Small intestine (tissue), 7 donors: Measurements from ENCODE around the gene PACS1. TPM values are rescaled to one million over a fixed set of nuclear protein-coding genes. Genes with fewer than 3 reads are reported as not detected.

ENCODE experiments used
- DNase-seq, 2 donors: peaks; one replicate each; pipeline versions ENCODE4 v3.0.0 to v3.0.0-alpha.2; 2013
- FAIRE-seq: peaks from 2 replicates; lab custom pipeline; 2012; peaks lifted over from hg19 to GRCh38; lab: Jason Lieb, UNC
- H3K27ac ChIP-seq, 3 donors: one replicate each; pipeline ENCODE4 v1.5.1; 2013; ENCODE audit warnings: low read length in 2 of 3, mild to moderate bottlenecking in 2 of 3, control low read depth in 1 of 3, inconsistent platforms in 1 of 3, low read depth in 1 of 3, moderate library complexity in 1 of 3
- H3K27me3 ChIP-seq, 3 donors: one replicate each; pipeline ENCODE4 v1.6.1; 2013; ENCODE audit warnings: low read length in 3 of 3, inconsistent platforms in 1 of 3; ENCODE audit not compliant: control insufficient read depth in 3 of 3, insufficient read depth in 3 of 3
- H3K36me3 ChIP-seq, 3 donors: one replicate each; pipeline ENCODE4 v1.6.1; 2013; ENCODE audit warnings: low read length in 3 of 3, inconsistent platforms in 1 of 3, low read depth in 1 of 3, mild to moderate bottlenecking in 1 of 3, moderate library complexity in 1 of 3; ENCODE audit not compliant: control insufficient read depth in 3 of 3, insufficient read depth in 2 of 3
- H3K4me1 ChIP-seq, 3 donors: one replicate each; pipeline ENCODE4 v1.6.1; 2013; ENCODE audit warnings: low read length in 2 of 3, inconsistent platforms in 1 of 3, low read depth in 1 of 3, mild to moderate bottlenecking in 1 of 3, moderate library complexity in 1 of 3; ENCODE audit not compliant: control insufficient read depth in 3 of 3, insufficient read depth in 2 of 3
- H3K4me3 ChIP-seq, 3 donors: one replicate each; pipeline ENCODE4 v1.5.1; 2013; ENCODE audit warnings: low read length in 3 of 3, control low read depth in 1 of 3, inconsistent platforms in 1 of 3, low read depth in 1 of 3, mild to moderate bottlenecking in 1 of 3, moderate library complexity in 1 of 3
- H3K9me3 ChIP-seq, 2 donors: one replicate each; pipeline ENCODE4 v1.6.1; 2013; ENCODE audit warnings: low read depth in 1 of 2, low read length in 1 of 2; ENCODE audit not compliant: control insufficient read depth in 2 of 2, insufficient read depth in 1 of 2
- WGBS, 3 donors: extraction: QIAGEN DNeasy Blood & Tissue Kit; methylation state at CpG; one replicate each; pipeline ENCODE4 v1.1.7; 2013; 5-methylcytosine and 5-hydroxymethylcytosine counted together
- polyA plus RNA-seq, 4 donors: library from polyadenylated mRNA; stranded (reverse) in 3 of 4; unstranded in 1 of 4; fragments of 200-250 nt in 3 of 4; fragments of 120-200 nt in 1 of 4; gene quantifications; one replicate each; pipeline versions ENCODE4 v1.2.1 to v1.2.3, GENCODE V29; 2013
- donor health status: healthy with polysubstance abuse.
- donor health status: control.
- donor health status: control.
- donor health status: Bipolar disorder and iron deficiency.
- donor health status: healthy.

The PACS1 gene
- polyA plus RNA-seq, 4 donors = 4.0 to 22.9 (median 10.0) TPM

DNA sequence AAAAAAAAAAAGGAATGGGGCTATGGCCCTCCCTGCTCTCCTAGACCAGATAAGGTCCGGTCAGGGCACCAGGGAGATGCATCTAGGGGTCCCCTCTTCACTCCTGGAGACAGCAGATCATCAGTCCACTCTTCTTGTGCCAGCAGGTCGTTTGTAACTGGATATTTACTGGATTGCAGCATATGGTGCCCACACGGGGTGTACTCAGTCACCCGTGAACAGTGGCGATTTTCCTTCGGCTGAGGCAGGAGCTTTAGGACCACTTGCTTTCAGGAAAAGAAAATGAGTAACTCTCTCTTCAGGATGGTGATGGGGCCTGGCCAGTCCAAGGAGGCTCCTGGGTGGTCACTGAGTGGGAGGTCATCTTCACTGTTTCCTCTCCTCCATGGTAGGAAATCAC, 160.1 kb downstream of the PACS1 start:
- no peak for FAIRE-seq
- H3K27me3 ChIP-seq = no peaks in the 10 kb centered on the region
- no peak overlapping the region for H3K27ac ChIP-seq
- no peaks in the 10 kb centered on the region for H3K9me3 ChIP-seq
- 83 to 93% (median 87%) methylated on average over 6 of the region's 6 CpGs for WGBS, 3 donors
- DNase-seq = no peak
- H3K4me3 ChIP-seq = no peak overlapping the region
- H3K4me1 ChIP-seq = no peaks in the 10 kb centered on the region
- H3K36me3 ChIP-seq = peaks cover 0 to 68% (median 0%) of the 10 kb centered on the region in 3 donors

DNA sequence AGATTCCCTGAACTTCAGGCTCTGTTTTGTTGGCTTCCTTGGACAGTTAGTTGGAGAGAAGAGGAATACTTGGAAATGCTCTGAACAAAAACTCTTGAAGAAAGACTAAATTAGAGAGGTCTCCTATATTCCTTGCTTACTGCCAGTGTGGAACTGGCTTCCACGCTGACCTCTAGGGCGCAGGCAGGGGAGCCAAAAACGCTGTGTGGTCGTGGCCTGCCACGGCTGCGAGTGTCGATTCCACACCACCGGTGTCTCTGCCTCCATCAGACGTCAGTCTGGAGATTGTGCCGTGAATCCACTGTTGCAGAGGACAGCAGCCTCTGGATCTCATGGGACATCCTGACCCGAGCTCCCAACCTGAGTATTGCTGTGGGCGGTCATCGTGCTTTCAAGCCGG, 160.9 kb downstream of the PACS1 start:
- H3K4me3 ChIP-seq = no peak overlapping the region
- FAIRE-seq (no peak), DNase-seq (no peak)
- 94 to 96% (median 95%) methylated on average over 14 of the region's 14 CpGs for WGBS, 3 donors
- H3K4me1 ChIP-seq = no peaks in the 10 kb centered on the region
- H3K9me3 ChIP-seq = no peaks in the 10 kb centered on the region
- H3K36me3 ChIP-seq = peaks cover 0 to 76% (median 1%) of the 10 kb centered on the region in 3 donors
- H3K27ac ChIP-seq = no peak overlapping the region
- H3K27me3 ChIP-seq = no peaks in the 10 kb centered on the region

DNA sequence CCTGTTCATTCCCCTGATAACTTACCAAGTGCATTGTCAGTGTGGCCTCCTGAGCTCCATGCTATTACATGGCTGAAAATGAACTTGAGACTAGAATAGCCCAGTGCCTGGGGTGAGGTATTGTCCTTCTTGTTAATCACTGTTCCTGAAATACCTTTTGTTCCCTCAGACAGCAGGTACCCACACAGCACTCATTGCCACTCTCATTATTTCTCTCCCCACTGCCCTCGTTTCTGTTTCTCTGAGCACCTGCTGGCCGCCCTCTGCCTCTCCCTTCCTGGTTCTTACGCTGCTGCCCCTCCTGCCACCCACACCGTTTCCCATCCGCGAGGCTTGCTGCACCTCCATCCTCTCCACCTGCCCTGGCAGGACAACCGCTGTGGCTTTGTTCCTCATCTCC, 161.5 kb downstream of the PACS1 start:
- FAIRE-seq (no peak), DNase-seq (no peak)
- no peaks in the 10 kb centered on the region for H3K4me1 ChIP-seq
- peaks cover 0 to 82% (median 2%) of the 10 kb centered on the region in 3 donors for H3K36me3 ChIP-seq
- no peaks in the 10 kb centered on the region for H3K9me3 ChIP-seq
- H3K4me3 ChIP-seq = no peak overlapping the region
- H3K27ac ChIP-seq = no peak overlapping the region
- WGBS, 3 donors = 84 to 85% (median 84%) methylated on average over 7 of the region's 7 CpGs
- H3K27me3 ChIP-seq = no peaks in the 10 kb centered on the region

DNA sequence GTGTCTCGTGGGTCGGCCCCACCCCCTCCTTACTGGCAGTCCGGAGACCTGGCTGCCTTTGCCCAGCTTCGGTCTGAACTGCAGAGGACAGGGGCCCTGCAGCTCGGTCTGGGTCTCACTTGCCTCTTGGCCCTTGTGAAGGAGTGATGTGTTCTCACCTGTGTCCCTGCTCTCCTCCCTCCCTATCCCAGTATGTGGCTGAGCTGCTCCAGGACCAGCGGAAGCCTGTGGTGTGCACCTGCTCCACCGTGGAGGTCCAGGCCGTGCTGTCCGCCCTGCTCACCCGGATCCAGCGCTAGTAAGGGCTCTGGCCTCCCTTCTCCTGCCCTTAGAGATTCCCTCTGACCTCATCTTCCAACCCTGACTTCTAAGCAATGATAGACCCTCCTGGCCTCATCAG, 162.7 kb downstream of the PACS1 start:
- H3K27me3 ChIP-seq = no peaks in the 10 kb centered on the region
- DNase-seq (no peak), FAIRE-seq (no peak)
- 90 to 95% (median 91%) methylated on average over 11 of the region's 11 CpGs for WGBS, 3 donors
- H3K9me3 ChIP-seq = no peaks in the 10 kb centered on the region
- no peak overlapping the region for H3K27ac ChIP-seq
- H3K36me3 ChIP-seq = peaks cover 0 to 88% (median 2%) of the 10 kb centered on the region in 3 donors
- no peaks in the 10 kb centered on the region for H3K4me1 ChIP-seq
- no peak overlapping the region for H3K4me3 ChIP-seq

DNA sequence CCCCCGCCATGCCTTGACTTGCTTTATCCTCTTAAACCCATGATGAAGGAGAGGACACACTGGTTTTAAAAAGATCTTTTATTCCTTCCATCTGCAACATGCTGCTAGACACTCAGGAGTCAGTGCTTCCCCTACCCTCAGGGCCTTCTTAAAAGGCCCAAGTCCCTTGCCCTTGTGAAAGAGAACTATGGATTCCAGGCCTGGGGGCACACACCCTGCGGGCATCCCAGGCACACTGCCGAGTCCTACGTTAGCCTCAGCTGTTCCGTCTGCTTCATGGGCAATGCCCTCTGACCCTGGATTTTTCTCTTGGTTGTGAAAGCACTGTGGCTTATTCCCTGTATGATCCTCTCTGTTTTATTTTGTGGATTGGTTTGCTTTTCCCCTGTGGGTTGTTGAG, 163.2 kb downstream of the PACS1 start:
- no peak for DNase-seq
- no peak overlapping the region for H3K4me3 ChIP-seq
- H3K36me3 ChIP-seq = peaks cover 0 to 87% (median 2%) of the 10 kb centered on the region in 3 donors
- 95 to 97% (median 97%) methylated on average over 5 of the region's 5 CpGs for WGBS, 3 donors
- no peaks in the 10 kb centered on the region for H3K9me3 ChIP-seq
- no peaks in the 10 kb centered on the region for H3K27me3 ChIP-seq
- FAIRE-seq = no peak
- no peak overlapping the region for H3K27ac ChIP-seq
- no peaks in the 10 kb centered on the region for H3K4me1 ChIP-seq

DNA sequence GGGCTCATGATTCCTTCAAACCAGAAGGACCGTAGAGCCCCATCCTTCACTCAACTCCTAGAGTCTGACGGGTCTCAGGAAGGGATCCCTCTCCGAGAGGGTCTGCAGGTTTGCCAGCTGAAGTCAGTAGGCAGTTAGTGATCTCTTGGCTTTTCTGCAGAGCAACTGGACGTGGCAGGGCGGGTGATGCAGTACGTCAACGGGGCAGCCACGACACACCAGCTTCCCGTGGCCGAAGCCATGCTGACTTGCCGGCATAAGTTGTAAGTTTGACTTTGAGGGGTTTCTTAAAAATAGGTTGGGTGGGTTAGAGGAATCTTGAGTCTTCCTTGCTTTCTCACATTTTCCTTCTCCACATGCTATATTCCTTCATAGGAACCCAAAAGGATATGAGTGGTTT, 165.1 kb downstream of the PACS1 start:
- Histone ChIP-seq H3K9me3 (no peaks in the 10 kb centered on the region), H3K4me3 (no peak overlapping the region), H3K27ac (no peak overlapping the region), H3K27me3 (no peaks in the 10 kb centered on the region), H3K36me3 (peaks cover 0 to 89% (median 8%) of the 10 kb centered on the region in 3 donors), H3K4me1 (no peaks in the 10 kb centered on the region)
- 96 to 98% (median 97%) methylated on average over 11 of the region's 11 CpGs for WGBS, 3 donors
- DNase-seq (no peak), FAIRE-seq (no peak)

DNA sequence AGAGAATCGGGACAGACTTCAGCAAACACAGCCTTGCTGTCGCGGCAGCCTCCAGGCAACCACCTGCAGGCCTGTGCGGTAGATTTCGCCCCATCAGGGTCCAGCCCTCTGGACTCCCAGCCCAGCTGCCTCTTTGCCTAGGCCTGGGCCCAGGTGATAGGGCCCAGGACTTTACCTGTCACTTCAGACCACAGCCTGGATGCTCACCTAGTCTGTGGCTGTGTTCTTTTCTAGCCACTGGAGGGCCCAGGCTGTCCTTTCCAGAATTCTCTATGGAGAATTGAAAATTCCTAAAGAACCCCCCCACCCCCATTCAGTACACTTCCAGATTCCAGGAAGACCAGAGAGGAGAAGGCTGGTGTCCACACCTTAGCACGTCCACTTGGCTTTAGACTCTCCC, 167.8 kb downstream of the PACS1 start:
- no peaks in the 10 kb centered on the region for H3K9me3 ChIP-seq
- FAIRE-seq (no peak), DNase-seq (no peak)
- no peaks in the 10 kb centered on the region for H3K4me1 ChIP-seq
- H3K4me3 ChIP-seq = no peak overlapping the region
- H3K36me3 ChIP-seq = peaks cover 0 to 89% (median 11%) of the 10 kb centered on the region in 3 donors
- 90 to 95% (median 93%) methylated on average over 6 of the region's 6 CpGs for WGBS, 3 donors
- no peaks in the 10 kb centered on the region for H3K27me3 ChIP-seq
- H3K27ac ChIP-seq = no peak overlapping the region

DNA sequence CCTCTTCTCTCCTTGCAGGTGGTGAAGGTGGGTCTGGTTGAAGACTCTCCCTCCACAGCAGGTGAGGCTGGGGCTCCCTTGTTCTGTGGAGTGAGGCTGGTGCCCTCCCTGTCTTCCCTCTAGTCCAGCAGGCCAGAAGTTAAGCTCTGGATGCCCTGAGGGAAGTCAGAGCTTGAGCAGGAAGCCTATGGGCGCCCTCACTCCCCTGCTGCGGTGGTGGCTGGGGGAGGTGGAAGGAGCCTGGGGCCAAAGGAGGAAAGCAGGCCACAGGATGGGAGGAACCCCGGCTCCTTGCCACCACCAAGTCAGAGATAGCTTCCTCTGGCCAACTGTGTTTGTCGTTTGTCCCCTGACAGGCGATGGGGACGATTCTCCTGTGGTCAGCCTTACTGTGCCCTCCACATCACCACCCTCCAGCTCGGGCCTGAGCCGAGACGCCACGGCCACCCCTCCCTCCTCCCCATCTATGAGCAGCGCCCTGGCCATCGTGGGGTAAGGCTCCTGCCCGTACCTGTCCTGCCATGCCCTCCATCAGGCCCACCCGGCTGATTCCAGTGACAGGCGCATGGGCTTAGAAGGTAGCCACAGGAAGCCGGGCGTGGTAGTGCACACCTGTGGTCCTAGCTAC, 168.8 kb downstream of the PACS1 start:
- no peak for DNase-seq
- Histone ChIP-seq H3K9me3 (no peaks in the 10 kb centered on the region), H3K36me3 (peaks cover 0 to 88% (median 11%) of the 10 kb centered on the region in 3 donors), H3K27ac (no peak overlapping the region), H3K4me1 (no peaks in the 10 kb centered on the region), H3K27me3 (no peaks in the 10 kb centered on the region), H3K4me3 (no peak overlapping the region)
- 90 to 92% (median 91%) methylated on average over 16 to 17 of the region's 17 CpGs for WGBS, 3 donors
- no peak for FAIRE-seq

DNA sequence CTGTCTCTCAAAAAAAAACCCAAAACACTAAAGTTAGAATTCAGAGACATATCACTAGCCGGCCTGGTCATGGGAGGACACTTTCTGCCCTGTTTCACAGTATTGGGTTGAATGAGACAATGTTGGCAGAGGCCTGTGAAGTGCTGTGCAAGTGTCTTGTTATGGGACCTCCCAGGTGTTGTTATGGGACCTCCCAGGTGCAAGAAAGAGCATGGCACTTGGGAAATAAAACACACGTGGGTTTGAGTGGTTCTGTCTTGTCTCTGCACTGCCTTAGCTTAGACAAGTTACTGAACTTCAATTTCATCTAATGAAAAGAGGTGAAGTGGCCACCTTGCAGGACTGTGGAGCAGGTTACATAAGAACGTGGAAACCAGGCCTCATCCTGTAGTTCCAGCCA, 169.4 kb downstream of the PACS1 start:
- H3K4me1 ChIP-seq = no peaks in the 10 kb centered on the region
- FAIRE-seq (no peak), DNase-seq (no peak)
- H3K9me3 ChIP-seq = no peaks in the 10 kb centered on the region
- H3K27me3 ChIP-seq = no peaks in the 10 kb centered on the region
- H3K4me3 ChIP-seq = no peak overlapping the region
- WGBS, 3 donors = 74 to 86% (median 85%) methylated on average over 3 of the region's 3 CpGs
- H3K27ac ChIP-seq = no peak overlapping the region
- peaks cover 0 to 89% (median 11%) of the 10 kb centered on the region in 3 donors for H3K36me3 ChIP-seq
